CD4-positive, alpha-beta T cell (primary cell): ENCODE results near the gene C17orf58. TPM values are rescaled to one million over a fixed set of nuclear protein-coding genes. Genes with fewer than 3 reads are reported as not detected.
"Not testable (repeated sequence)": the region's sequence is repeated elsewhere in the genome, so short reads cannot be mapped to it uniquely, and the experiment has no call there.

Experiments
- ATAC-seq: fragments of 200-7000 bp; cut with Tn5 transposase; one replicate; pipeline ENCODE4 v1.10.0; 2022; ENCODE audit warnings: mild to moderate bottlenecking; ENCODE audit not compliant: poor library complexity
- CTCF ChIA-PET: fragments of 350-600 bp; sonication (Branson Sonifier 250); formaldehyde crosslinking; loops from one replicate; lab custom pipeline; 2021; ENCODE audit warnings: antibody characterized with exemption, inconsistent platforms; lab: Charles Lee
- POLR2A ChIA-PET: fragments of 350-600 bp; sonication (Branson Sonifier 250); formaldehyde crosslinking; loops from one replicate; lab custom pipeline; 2021; ENCODE audit warnings: antibody characterized with exemption, inconsistent platforms; lab: Charles Lee
- DNase-seq, 14 experiments: peaks; one replicate each; pipeline ENCODE4 v3.0.0-alpha.2; 2013 to 2020; ENCODE audit warnings: mixed read lengths in 2 of 14
- H3K27ac ChIP-seq, 2 donors: one replicate each; pipeline versions ENCODE4 v1.5.1 to v1.7.0; 2013; ENCODE audit warnings: low read length in 2 of 2, low read depth in 1 of 2, mild to moderate bottlenecking in 1 of 2
- H3K27me3 ChIP-seq, 2 experiments: 1 replicate in 1 of 2; 2 replicates in 1 of 2; pipeline versions ENCODE4 v1.6.1 to v1.7.0; 2013; ENCODE audit warnings: low read length in 2 of 2, control low read depth in 1 of 2, mild to moderate bottlenecking in 1 of 2, moderate library complexity in 1 of 2; ENCODE audit not compliant: insufficient read depth in 2 of 2, control insufficient read depth in 1 of 2
- H3K36me3 ChIP-seq: one replicate; pipeline ENCODE4 v1.6.1; 2013; ENCODE audit warnings: low read length, control low read depth; ENCODE audit not compliant: insufficient read depth
- H3K4me1 ChIP-seq: one replicate; pipeline ENCODE4 v1.6.1; 2013; ENCODE audit warnings: low read length, control low read depth; ENCODE audit not compliant: insufficient read depth
- H3K4me3 ChIP-seq: one replicate; pipeline ENCODE4 v1.5.1; 2013; ENCODE audit warnings: mild to moderate bottlenecking, low read length, moderate library complexity
- H3K9me3 ChIP-seq, 2 experiments: 1 replicate in 1 of 2; 2 replicates in 1 of 2; pipeline versions ENCODE4 v1.6.1 to v1.7.0; 2013; ENCODE audit warnings: low read length in 2 of 2, mild to moderate bottlenecking in 2 of 2, control low read depth in 1 of 2, moderate library complexity in 1 of 2; ENCODE audit not compliant: control insufficient read depth in 1 of 2, insufficient read depth in 1 of 2
- H3K27ac Mint-ChIP-seq: one replicate; pipeline ENCODE4 v1.8.0; 2020; ENCODE audit warnings: mixed read lengths
- H3K27me3 Mint-ChIP-seq: one replicate; pipeline ENCODE4 v1.8.0; 2021; ENCODE audit warnings: mixed read lengths
- H3K36me3 Mint-ChIP-seq: one replicate; pipeline ENCODE4 v1.8.0; 2021; ENCODE audit warnings: low read depth, mixed read lengths
- H3K4me1 Mint-ChIP-seq: one replicate; pipeline ENCODE4 v1.8.0; 2021; ENCODE audit warnings: low read depth, mixed read lengths
- H3K4me3 Mint-ChIP-seq: one replicate; pipeline ENCODE4 v1.8.0; 2020; ENCODE audit warnings: mild to moderate bottlenecking, mixed read lengths
- H3K9me3 Mint-ChIP-seq: one replicate; pipeline ENCODE4 v1.8.0; 2020; ENCODE audit warnings: mixed read lengths
- intact Hi-C, 2 experiments: fragments of 100-400 bp; cut with DNase I in 1 of 2; cut with micrococcal nuclease in 1 of 2; formaldehyde crosslinking; loops; one replicate each; pipeline versions ENCODE4 v1.15.1 to v1.9.0; 2023 to 2025; cut with DNase I, micrococcal nuclease
- total RNA-seq, 174 experiments: library from RNA in 2 of 174; stranded (reverse) in 2 of 174; gene quantifications; one replicate each; pipeline ENCODE4 v1.2.3 and lab custom pipeline; 2021 to 2026
- TF ChIP-seq, protein P1 (sequence below): fragments of 200-600 bp; IDR thresholded peaks from one replicate; pipeline ENCODE4 v1.8.0; 2022; ENCODE audit warnings: antibody characterized with exemption, mild to moderate bottlenecking

C17orf58 gene
- total RNA-seq, 2 experiments from 2014 or later, result 0.22 to 0.31 TPM

DNA sequence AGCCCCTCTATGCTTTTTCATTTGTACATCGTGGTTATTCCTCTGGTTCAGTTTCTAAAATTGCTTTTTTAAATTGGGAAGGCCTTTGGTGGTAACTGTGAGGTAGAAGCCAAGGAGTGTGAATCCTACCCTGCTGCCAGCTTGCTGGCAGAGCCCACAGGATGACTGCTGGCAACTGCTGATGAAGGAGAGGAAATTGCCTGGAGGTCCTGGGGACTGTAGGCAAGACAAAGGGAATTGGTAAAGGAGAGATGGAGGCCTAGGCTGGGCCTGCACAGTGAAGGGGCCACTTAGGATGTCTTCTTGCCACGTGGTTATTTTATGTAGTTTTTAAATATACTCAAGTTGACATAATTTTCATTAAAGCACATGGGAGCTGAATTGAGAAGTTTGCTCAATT is 15.8 kb downstream of the C17orf58 start:
- no peak for DNase-seq
- CTCF ChIA-PET, result no interaction called here
- H3K36me3 ChIP-seq, result peaks cover 35% of the 10 kb centered on the region
- no peaks in the 10 kb centered on the region for H3K4me1 ChIP-seq
- Mint-ChIP-seq H3K4me3 (no peak overlapping the region), H3K36me3 (peaks cover 51% of the 10 kb centered on the region), H3K27ac (no peak overlapping the region), H3K27me3 (no peaks in the 10 kb centered on the region), H3K9me3 (no peaks in the 10 kb centered on the region), H3K4me1 (no peaks in the 10 kb centered on the region)
- H3K27me3 ChIP-seq, result no peaks in the 10 kb centered on the region
- TF ChIP-seq, protein P1, sequence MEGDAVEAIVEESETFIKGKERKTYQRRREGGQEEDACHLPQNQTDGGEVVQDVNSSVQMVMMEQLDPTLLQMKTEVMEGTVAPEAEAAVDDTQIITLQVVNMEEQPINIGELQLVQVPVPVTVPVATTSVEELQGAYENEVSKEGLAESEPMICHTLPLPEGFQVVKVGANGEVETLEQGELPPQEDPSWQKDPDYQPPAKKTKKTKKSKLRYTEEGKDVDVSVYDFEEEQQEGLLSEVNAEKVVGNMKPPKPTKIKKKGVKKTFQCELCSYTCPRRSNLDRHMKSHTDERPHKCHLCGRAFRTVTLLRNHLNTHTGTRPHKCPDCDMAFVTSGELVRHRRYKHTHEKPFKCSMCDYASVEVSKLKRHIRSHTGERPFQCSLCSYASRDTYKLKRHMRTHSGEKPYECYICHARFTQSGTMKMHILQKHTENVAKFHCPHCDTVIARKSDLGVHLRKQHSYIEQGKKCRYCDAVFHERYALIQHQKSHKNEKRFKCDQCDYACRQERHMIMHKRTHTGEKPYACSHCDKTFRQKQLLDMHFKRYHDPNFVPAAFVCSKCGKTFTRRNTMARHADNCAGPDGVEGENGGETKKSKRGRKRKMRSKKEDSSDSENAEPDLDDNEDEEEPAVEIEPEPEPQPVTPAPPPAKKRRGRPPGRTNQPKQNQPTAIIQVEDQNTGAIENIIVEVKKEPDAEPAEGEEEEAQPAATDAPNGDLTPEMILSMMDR, result no peak
- no peaks in the 10 kb centered on the region for H3K9me3 ChIP-seq
- ATAC-seq, result no peak
- H3K27ac ChIP-seq, result no peak overlapping the region
- POLR2A ChIA-PET, result no interaction called here
- intact Hi-C loops, result no loop called here
- H3K4me3 ChIP-seq, result no peak overlapping the region

DNA sequence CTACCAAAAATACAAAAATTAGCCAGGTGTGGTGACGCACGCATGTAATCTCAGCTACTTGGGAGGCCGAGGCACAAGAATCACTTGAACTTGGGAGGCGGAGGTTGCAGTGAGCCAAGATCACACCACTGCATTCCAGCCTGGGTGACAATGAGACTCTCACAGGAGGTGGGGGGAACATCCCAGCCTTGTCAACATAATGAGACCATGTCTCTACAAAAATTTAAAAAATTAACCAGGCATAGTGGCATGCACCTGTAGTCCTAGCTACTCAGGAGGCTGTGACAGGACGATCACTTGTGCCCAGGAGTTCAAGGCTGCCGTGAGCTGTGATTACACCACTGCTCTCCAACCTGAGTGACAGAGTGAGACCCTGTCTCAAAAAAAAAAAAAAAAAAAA is 20.0 kb downstream of the C17orf58 start:
- H3K9me3 ChIP-seq, H3K27ac Mint-ChIP-seq, POLR2A ChIA-PET, H3K4me3 ChIP-seq, H3K27me3 ChIP-seq, DNase-seq, CTCF ChIA-PET, ATAC-seq, H3K27me3 Mint-ChIP-seq, H3K27ac ChIP-seq, intact Hi-C loops, H3K4me1 ChIP-seq, H3K9me3 Mint-ChIP-seq, H3K4me1 Mint-ChIP-seq, H3K4me3 Mint-ChIP-seq: not testable (repeated sequence)
- peaks cover 52% of the 10 kb centered on the region for H3K36me3 ChIP-seq
- peaks cover 65% of the 10 kb centered on the region for H3K36me3 Mint-ChIP-seq

DNA sequence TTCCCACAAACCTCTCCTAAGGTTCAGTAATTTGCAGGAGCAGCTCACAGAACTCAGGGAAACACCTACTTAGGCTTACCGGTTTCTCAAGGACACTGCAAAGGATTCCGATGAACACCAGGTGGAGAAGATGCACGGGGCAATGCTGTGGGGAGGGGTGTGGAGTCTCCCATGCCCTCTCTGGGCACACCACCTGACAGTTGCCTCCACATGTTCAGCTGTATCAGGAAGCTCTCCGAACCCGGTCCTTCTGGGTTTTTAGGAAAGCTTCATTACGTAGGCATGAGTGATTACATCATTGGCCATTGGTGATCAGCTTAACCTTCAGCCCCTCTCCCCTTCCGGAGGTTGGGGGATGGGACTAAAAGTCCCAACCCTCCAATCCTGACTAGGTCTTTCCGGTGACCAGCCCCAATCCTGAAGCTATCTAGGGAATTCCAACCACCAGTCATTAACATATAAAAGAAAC is 21.6 kb downstream of the C17orf58 start:
- no peak for DNase-seq
- no peaks in the 10 kb centered on the region for H3K27me3 ChIP-seq
- no peaks in the 10 kb centered on the region for H3K9me3 ChIP-seq
- no peak overlapping the region for H3K4me3 ChIP-seq
- no peak for ATAC-seq
- TF ChIP-seq, protein P1, result no peak
- intact Hi-C loops, result no loop called here
- no peaks in the 10 kb centered on the region for H3K27me3 Mint-ChIP-seq
- H3K27ac ChIP-seq, result no peak overlapping the region
- H3K4me3 Mint-ChIP-seq, result no peak overlapping the region
- H3K9me3 Mint-ChIP-seq, result no peaks in the 10 kb centered on the region
- H3K27ac Mint-ChIP-seq, result no peak overlapping the region
- ChIA-PET POLR2A (no interaction called here), CTCF (no interaction called here)
- no peaks in the 10 kb centered on the region for H3K4me1 ChIP-seq
- H3K36me3 ChIP-seq, result peaks cover 47% of the 10 kb centered on the region
- no peaks in the 10 kb centered on the region for H3K4me1 Mint-ChIP-seq
- H3K36me3 Mint-ChIP-seq, result peaks cover 48% of the 10 kb centered on the region

DNA sequence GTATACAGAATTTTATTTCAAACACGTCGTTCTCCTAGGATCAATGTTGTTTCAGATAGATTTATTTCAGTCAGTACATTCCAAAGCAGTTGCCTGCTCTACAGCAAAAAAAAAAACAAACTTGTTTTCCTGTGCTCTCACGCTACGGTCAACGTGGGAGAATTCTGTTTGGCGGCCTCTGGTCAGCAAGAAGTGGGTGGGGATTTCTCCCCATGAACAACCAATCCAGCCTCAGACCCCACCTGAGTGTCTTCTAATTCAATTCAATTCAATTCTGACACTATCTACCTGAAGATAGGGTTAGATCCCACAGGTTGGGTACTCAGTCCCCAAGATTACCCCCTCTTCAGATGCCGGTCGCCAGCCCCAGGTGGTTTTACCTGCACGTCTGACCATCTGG is 22.1 kb downstream of the C17orf58 start:
- no peak for ATAC-seq
- Histone ChIP-seq H3K27ac (no peak overlapping the region), H3K36me3 (peaks cover 44% of the 10 kb centered on the region), H3K4me1 (no peaks in the 10 kb centered on the region), H3K4me3 (no peak overlapping the region), H3K27me3 (no peaks in the 10 kb centered on the region), H3K9me3 (no peaks in the 10 kb centered on the region)
- ChIA-PET CTCF (no interaction called here), POLR2A (no interaction called here)
- TF ChIP-seq, protein P1, result no peak
- Mint-ChIP-seq H3K27ac (no peak overlapping the region), H3K4me3 (no peak overlapping the region), H3K9me3 (no peaks in the 10 kb centered on the region), H3K36me3 (peaks cover 47% of the 10 kb centered on the region), H3K4me1 (no peaks in the 10 kb centered on the region), H3K27me3 (no peaks in the 10 kb centered on the region)
- DNase-seq, result no peak
- intact Hi-C loops, result no loop called here
